DOHH2 (cell line): Measurements from ENCODE around the gene SMAD7.

Experiments
- H3F3A ChIP-seq: fragments of 200-600 bp; sonication (generic), shearing (Covaris generic); 2 replicates; pipeline ENCODE4 v1.6.0; 2016; ENCODE audit warnings: antibody characterized with exemption, mild to moderate bottlenecking; ENCODE audit not compliant: control insufficient read depth, insufficient read depth
- H3K27ac ChIP-seq: fragments of 200-600 bp; sonication (generic); 2 replicates; pipeline ENCODE4 v1.5.1; 2014; ENCODE audit warnings: low read depth, mild to moderate bottlenecking, low read length, moderate library complexity
- H3K27me3 ChIP-seq: fragments of 200-600 bp; sonication (generic); 2 replicates; pipeline ENCODE4 v1.6.1; 2014; ENCODE audit warnings: mild to moderate bottlenecking, low read length, mixed read lengths; ENCODE audit not compliant: control insufficient read depth
- H3K36me3 ChIP-seq: fragments of 200-600 bp; sonication (generic); 2 replicates; pipeline ENCODE4 v1.6.1; 2014; ENCODE audit warnings: mild to moderate bottlenecking, low read length, moderate library complexity, mixed read lengths; ENCODE audit not compliant: control insufficient read depth
- H3K4me1 ChIP-seq: fragments of 200-600 bp; sonication (generic); 2 replicates; pipeline ENCODE4 v1.6.1; 2014; ENCODE audit warnings: mild to moderate bottlenecking, low read length, mixed read lengths; ENCODE audit not compliant: control insufficient read depth
- H3K4me2 ChIP-seq: fragments of 200-600 bp; sonication (generic); 2 replicates; pipeline ENCODE4 v1.6.0; 2014; ENCODE audit warnings: mild to moderate bottlenecking, low read length, moderate library complexity
- H3K4me3 ChIP-seq: fragments of 200-600 bp; sonication (generic); 2 replicates; pipeline ENCODE4 v1.5.1; 2014; ENCODE audit warnings: mild to moderate bottlenecking, low read length, mixed read lengths
- H3K79me2 ChIP-seq: fragments of 200-600 bp; sonication (generic); 2 replicates; pipeline ENCODE4 v1.6.1; 2014; ENCODE audit warnings: mild to moderate bottlenecking, low read length, mixed read lengths; ENCODE audit not compliant: control insufficient read depth
- H3K9me2 ChIP-seq: fragments of 200-600 bp; sonication (generic); replicated peaks from 2 replicates; pipeline ENCODE4 v1.6.1; 2014; ENCODE audit warnings: mild to moderate bottlenecking, low read length, mixed read lengths; ENCODE audit not compliant: control insufficient read depth
- H3K9me3 ChIP-seq: fragments of 200-600 bp; sonication (generic); 2 replicates; pipeline ENCODE4 v1.6.1; 2014; ENCODE audit warnings: antibody characterized with exemption, low read length, mixed read lengths; ENCODE audit not compliant: control insufficient read depth, insufficient read depth
- H4K20me1 ChIP-seq: fragments of 200-600 bp; sonication (generic); 2 replicates; pipeline ENCODE4 v1.6.0; 2014; ENCODE audit warnings: low read depth, mild to moderate bottlenecking, antibody characterized with exemption, low read length, moderate library complexity; ENCODE audit not compliant: control insufficient read depth, insufficient read depth
- CTCF ChIP-seq: fragments of 200-600 bp; sonication (generic); IDR thresholded peaks from one replicate; pipeline ENCODE4 v1.5.1; 2014; ENCODE audit warnings: antibody characterized with exemption, mild to moderate bottlenecking, low read depth, low read length; ENCODE audit not compliant: poor library complexity, severe bottlenecking
- EZH2phosphoT487 ChIP-seq: fragments of 200-600 bp; sonication (generic); IDR thresholded peaks from 2 replicates; pipeline ENCODE4 v1.6.1; 2017; ENCODE audit warnings: borderline replicate concordance, mild to moderate bottlenecking, antibody characterized with exemption, low read length, moderate library complexity, mixed read lengths

SMAD7 gene

GRCh38 chr18:48909721-48910120, 41.0 kb downstream of the SMAD7 start:
- no peak overlapping the region for H3K4me3 ChIP-seq
- no peaks in the 10 kb centered on the region for H3K27me3 ChIP-seq
- no peaks in the 10 kb centered on the region for H3K79me2 ChIP-seq
- H3K9me2 ChIP-seq = no peaks in the 10 kb centered on the region
- no peak for TF ChIP-seq CTCF
- no peak for TF ChIP-seq EZH2phosphoT487
- H3K36me3 ChIP-seq = no peaks in the 10 kb centered on the region
- H4K20me1 ChIP-seq = no peaks in the 10 kb centered on the region
- no peaks in the 10 kb centered on the region for H3K9me3 ChIP-seq
- H3K4me1 ChIP-seq = no peaks in the 10 kb centered on the region
- H3K4me2 ChIP-seq = no peak overlapping the region
- H3K27ac ChIP-seq = no peak overlapping the region
- no peaks in the 10 kb centered on the region for H3F3A ChIP-seq

- H3K27me3 ChIP-seq = no peaks in the 10 kb centered on the region
- H3K9me2 ChIP-seq = no peaks in the 10 kb centered on the region
- H3K79me2 ChIP-seq = no peaks in the 10 kb centered on the region
- H3K4me2 ChIP-seq = no peak overlapping the region
- no peaks in the 10 kb centered on the region for H3K4me1 ChIP-seq
- TF ChIP-seq EZH2phosphoT487 (no peak), CTCF (no peak)
- H3K4me3 ChIP-seq = no peak overlapping the region
- H3K36me3 ChIP-seq = no peaks in the 10 kb centered on the region
- H3F3A ChIP-seq = no peaks in the 10 kb centered on the region
- H4K20me1 ChIP-seq = no peaks in the 10 kb centered on the region
- H3K27ac ChIP-seq = no peak overlapping the region
- no peaks in the 10 kb centered on the region for H3K9me3 ChIP-seq
These were observed 41.8 kb downstream of the SMAD7 start for GRCh38 chr18:48908916-48909315.

- Histone ChIP-seq H3K9me2 (no peaks in the 10 kb centered on the region), H3K9me3 (no peaks in the 10 kb centered on the region), H4K20me1 (no peaks in the 10 kb centered on the region), H3K36me3 (no peaks in the 10 kb centered on the region), H3K4me1 (no peaks in the 10 kb centered on the region), H3K27me3 (no peaks in the 10 kb centered on the region), H3K79me2 (no peaks in the 10 kb centered on the region), H3F3A (no peaks in the 10 kb centered on the region), H3K4me3 (no peak overlapping the region), H3K27ac (no peak overlapping the region), H3K4me2 (no peak overlapping the region)
- TF ChIP-seq CTCF = no peak
- TF ChIP-seq EZH2phosphoT487 = no peak
These were observed 45.3 kb downstream of the SMAD7 start for GRCh38 chr18:48905513-48905912.

- Histone ChIP-seq H3K27me3 (no peaks in the 10 kb centered on the region), H3K4me3 (no peak overlapping the region), H3K9me3 (no peaks in the 10 kb centered on the region), H3K4me1 (no peaks in the 10 kb centered on the region), H3K79me2 (no peaks in the 10 kb centered on the region), H3K36me3 (no peaks in the 10 kb centered on the region), H3F3A (no peaks in the 10 kb centered on the region), H3K4me2 (no peak overlapping the region), H3K9me2 (no peaks in the 10 kb centered on the region), H3K27ac (no peak overlapping the region), H4K20me1 (no peaks in the 10 kb centered on the region)
- TF ChIP-seq EZH2phosphoT487 (no peak), CTCF (no peak)
These were observed 45.8 kb downstream of the SMAD7 start for GRCh38 chr18:48904847-48905394.
